ENCODE data around the gene CITED1. TPM values are rescaled to one million over a fixed set of nuclear protein-coding genes. Genes with fewer than 3 reads are reported as not detected.
A peak's percentile ranks its signal among the peaks of the same experiment; 100 is the strongest.

CITED1 gene
- total and polyA plus RNA-seq, 2 donors (not counting 3 experiments of a cell fraction or from before 2014, with no cell fraction given), result not detected

DNA sequence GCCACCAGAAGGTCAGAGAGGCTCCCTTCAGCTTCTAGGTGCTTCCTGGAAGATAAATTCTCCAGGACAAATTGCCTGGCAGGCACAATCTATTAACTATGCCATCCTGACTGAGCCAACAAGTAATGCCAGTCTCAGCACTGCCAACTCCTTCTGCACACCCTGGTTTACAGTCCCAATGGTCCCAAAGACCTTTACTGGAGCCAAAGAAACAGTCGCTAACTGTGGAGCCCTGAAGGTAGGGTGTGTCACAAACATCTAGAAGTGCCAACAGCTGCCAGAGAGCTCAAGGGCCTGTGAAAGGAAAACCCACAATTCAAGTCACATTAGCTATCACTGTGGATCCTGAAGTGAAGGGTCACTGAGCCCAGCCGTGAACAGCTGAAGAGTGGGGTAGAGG is 34.9 kb upstream of the CITED1 start:
- CTCF ChIA-PET, result no interaction called here
- POLR2A ChIA-PET, result no interaction called here
- dilution Hi-C loops (cut with MboI; ENCODE audit: extremely low pct_ligation_motif_present, low sequenced_read_pairs), result no loop called here

More for the DNA sequence above, 34.9 kb upstream of the CITED1 start:
- TF ChIP-seq JUN (IDR thresholded peaks at IDR 0.05; ENCODE audit: borderline replicate concordance, insufficient read depth, insufficient read length, low read depth) (no peak), MYC (IDR thresholded peaks at IDR 0.05; ENCODE audit: low read depth, low read length) (no peak), POLR2A (IDR thresholded peaks at IDR 0.05; ENCODE audit: low read depth, low read length) (no peak), CTCF (IDR thresholded peaks at IDR 0.05; ENCODE audit: extremely low read depth in 1 of 2, insufficient read depth in 1 of 2, low read depth in 1 of 2, low read length in 2 of 2) (no peak), EZH2 (IDR thresholded peaks at IDR 0.05; ENCODE audit: borderline replicate concordance, low read depth, low read length, severe bottlenecking) (no peak), POLR2AphosphoS5 (IDR thresholded peaks at IDR 0.05; ENCODE audit: insufficient read depth, low read depth, low read length) (no peak), FOS (IDR thresholded peaks at IDR 0.05; ENCODE audit: borderline replicate concordance, insufficient read depth, low read length) (no peak), MAX (IDR thresholded peaks at IDR 0.05; ENCODE audit: insufficient read depth, insufficient read length) (no peak), GATA2 (IDR thresholded peaks at IDR 0.05; ENCODE audit: insufficient read depth, insufficient read length, low read depth, low read length) (no peak)
- Histone ChIP-seq H3K4me1 (ENCODE audit: control insufficient read depth, extremely low read depth, insufficient read depth, low read length) (no peaks in the 10 kb centered on the region), H4K20me1 (replicated peaks; ENCODE audit: control insufficient read depth, extremely low read depth, insufficient read depth, low read length) (no peaks in the 10 kb centered on the region), H3K9ac (replicated peaks; ENCODE audit: extremely low read depth, insufficient read depth, low read length) (no peak overlapping the region), H3K9me3 (replicated peaks; ENCODE audit: control insufficient read depth, insufficient read depth, low read length) (no peaks in the 10 kb centered on the region), H3K36me3 (ENCODE audit: control insufficient read depth in 2 of 2, extremely low read depth in 1 of 2, insufficient read depth in 2 of 2, low read length in 2 of 2) (no peaks in the 10 kb centered on the region), H3K27ac (ENCODE audit: insufficient read depth, low read depth, low read length) (no peak overlapping the region), H3K27me3 (ENCODE audit: control insufficient read depth in 2 of 2, insufficient read depth in 2 of 2, low read length in 2 of 2) (no peaks in the 10 kb centered on the region), H3K4me2 (ENCODE audit: insufficient read depth, low read length) (no peak overlapping the region), H2AFZ (ENCODE audit: low read depth, low read length) (no peak overlapping the region), H3K9me1 (replicated peaks; ENCODE audit: control insufficient read depth, extremely low read depth, insufficient read depth, low read length) (no peaks in the 10 kb centered on the region), H3K4me3 (replicated peaks in 1 of 3; ENCODE audit: insufficient read depth in 1 of 3, low read depth in 1 of 3, low read length in 3 of 3) (no peak overlapping the region), H3K79me2 (ENCODE audit: control insufficient read depth, insufficient read depth, low read length) (no peaks in the 10 kb centered on the region)
- no TSS peak for BruUV-seq (replicated peaks)
- intact Hi-C loops (cut with micrococcal nuclease), result no loop called here
- DNase-seq (ENCODE audit: low read depth, low spot score) (no peak), FAIRE-seq (peak; percentile 52)
